Panc1 (cell line): Measurements from ENCODE around the gene CFAP100.

ENCODE experiments used
- POLR2AphosphoS5 ChIP-seq: IDR thresholded peaks from 2 replicates; pipeline ENCODE4 v1.6.1; 2012; ENCODE audit warnings: mild to moderate bottlenecking, low read depth, low read length, moderate library complexity
- REST ChIP-seq, 2 experiments: IDR thresholded peaks; 2 replicates each; pipeline ENCODE4 v1.6.1; 2011 to 2012; ENCODE audit warnings: low read depth in 2 of 2, control low read depth in 1 of 2, low read length in 1 of 2, mild to moderate bottlenecking in 1 of 2, moderate library complexity in 1 of 2; ENCODE audit not compliant: insufficient read depth in 1 of 2

- no peak for TF ChIP-seq POLR2AphosphoS5
- TF ChIP-seq REST (IDR thresholded peaks at IDR 0.05; ENCODE audit: insufficient read depth in 1 of 2, low read depth in 2 of 2, low read length in 1 of 2): no peak
Observed at GRCh38 chr3:126438746-126439145, 44.0 kb downstream of the CFAP100 start.
